Nephron progenitor cell (in vitro differentiated cells): Measurements from ENCODE around the gene FLCN.

ENCODE experiments used
- DNase-seq: peaks from one replicate; pipeline ENCODE4 v3.0.0; 2021
- H3K27ac Mint-ChIP-seq: 2 replicates; pipeline ENCODE4 v1.8.0; 2021; ENCODE audit warnings: mild to moderate bottlenecking, moderate library complexity, mixed read lengths
- H3K27me3 Mint-ChIP-seq: 2 replicates; pipeline ENCODE4 v1.8.0; 2021; ENCODE audit warnings: mild to moderate bottlenecking, low read depth, mixed read lengths; ENCODE audit not compliant: poor library complexity
- H3K36me3 Mint-ChIP-seq: 2 replicates; pipeline ENCODE4 v1.8.0; 2021; ENCODE audit warnings: low read depth, mixed read lengths
- H3K4me1 Mint-ChIP-seq: 2 replicates; pipeline ENCODE4 v1.8.0; 2021; ENCODE audit warnings: mixed read lengths
- H3K4me3 Mint-ChIP-seq: 2 replicates; pipeline ENCODE4 v1.8.0; 2021; ENCODE audit warnings: mild to moderate bottlenecking, moderate library complexity, mixed read lengths
- H3K9me3 Mint-ChIP-seq: 2 replicates; pipeline ENCODE4 v1.8.0; 2021; ENCODE audit warnings: mild to moderate bottlenecking, moderate library complexity, mixed read lengths
- TF ChIP-seq, protein P1 (sequence below): fragments of 200-600 bp; sonication (generic); IDR thresholded peaks from 2 replicates; pipeline ENCODE4 v1.5.0; 2021; ENCODE audit warnings: antibody characterized with exemption

FLCN gene

DNA sequence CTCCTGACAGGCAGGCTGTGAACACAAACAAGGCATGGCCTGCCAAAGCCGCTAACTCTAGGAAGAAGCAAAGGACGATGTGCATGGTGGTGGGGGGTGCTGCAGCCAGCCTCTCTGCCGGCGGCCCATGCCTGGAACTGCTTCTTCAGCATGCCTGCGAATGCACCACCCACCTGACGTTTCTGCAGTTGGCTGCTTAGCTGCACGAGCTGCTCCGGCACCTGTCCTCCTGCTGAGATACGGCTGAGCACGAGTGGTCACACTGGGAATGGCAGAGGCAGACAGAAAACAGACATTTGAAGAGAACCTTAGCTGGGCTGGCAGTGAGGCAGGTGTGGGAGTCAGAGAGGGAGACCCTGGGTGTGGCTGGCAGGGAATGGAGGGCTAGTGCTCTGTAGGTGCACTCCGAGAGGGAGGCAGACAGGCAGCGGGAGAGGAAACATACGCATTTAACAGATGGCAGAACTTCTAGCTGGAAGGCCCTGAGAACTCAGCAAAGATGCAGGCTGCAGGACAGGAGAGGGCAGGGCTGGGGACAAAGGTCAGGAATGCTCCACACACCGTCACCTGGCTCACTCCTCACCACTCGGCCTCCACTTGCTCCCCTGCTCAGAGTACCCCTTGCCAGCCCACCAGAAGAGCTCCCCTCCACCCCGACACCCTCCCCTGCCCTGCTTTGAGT, 5.2 kb downstream of the FLCN start:
- Mint-ChIP-seq H3K27ac (no peak overlapping the region), H3K9me3 (no peaks in the 10 kb centered on the region), H3K36me3 (peaks cover 20% of the 10 kb centered on the region), H3K4me1 (peaks cover 33% of the 10 kb centered on the region), H3K27me3 (peaks cover 3% of the 10 kb centered on the region), H3K4me3 (no peak overlapping the region)
- TF ChIP-seq, protein P1, sequence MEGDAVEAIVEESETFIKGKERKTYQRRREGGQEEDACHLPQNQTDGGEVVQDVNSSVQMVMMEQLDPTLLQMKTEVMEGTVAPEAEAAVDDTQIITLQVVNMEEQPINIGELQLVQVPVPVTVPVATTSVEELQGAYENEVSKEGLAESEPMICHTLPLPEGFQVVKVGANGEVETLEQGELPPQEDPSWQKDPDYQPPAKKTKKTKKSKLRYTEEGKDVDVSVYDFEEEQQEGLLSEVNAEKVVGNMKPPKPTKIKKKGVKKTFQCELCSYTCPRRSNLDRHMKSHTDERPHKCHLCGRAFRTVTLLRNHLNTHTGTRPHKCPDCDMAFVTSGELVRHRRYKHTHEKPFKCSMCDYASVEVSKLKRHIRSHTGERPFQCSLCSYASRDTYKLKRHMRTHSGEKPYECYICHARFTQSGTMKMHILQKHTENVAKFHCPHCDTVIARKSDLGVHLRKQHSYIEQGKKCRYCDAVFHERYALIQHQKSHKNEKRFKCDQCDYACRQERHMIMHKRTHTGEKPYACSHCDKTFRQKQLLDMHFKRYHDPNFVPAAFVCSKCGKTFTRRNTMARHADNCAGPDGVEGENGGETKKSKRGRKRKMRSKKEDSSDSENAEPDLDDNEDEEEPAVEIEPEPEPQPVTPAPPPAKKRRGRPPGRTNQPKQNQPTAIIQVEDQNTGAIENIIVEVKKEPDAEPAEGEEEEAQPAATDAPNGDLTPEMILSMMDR, result no peak
- DNase-seq, result no peak

GRCh38 chr17:17229416-17230384, 7.3 kb downstream of the FLCN start:
- Mint-ChIP-seq H3K27me3 (peaks cover 3% of the 10 kb centered on the region), H3K4me3 (no peak overlapping the region), H3K36me3 (peaks cover 34% of the 10 kb centered on the region), H3K9me3 (no peaks in the 10 kb centered on the region), H3K4me1 (peaks cover 16% of the 10 kb centered on the region), H3K27ac (no peak overlapping the region)
- TF ChIP-seq, protein P1, result no peak
- DNase-seq, result no peak

DNA sequence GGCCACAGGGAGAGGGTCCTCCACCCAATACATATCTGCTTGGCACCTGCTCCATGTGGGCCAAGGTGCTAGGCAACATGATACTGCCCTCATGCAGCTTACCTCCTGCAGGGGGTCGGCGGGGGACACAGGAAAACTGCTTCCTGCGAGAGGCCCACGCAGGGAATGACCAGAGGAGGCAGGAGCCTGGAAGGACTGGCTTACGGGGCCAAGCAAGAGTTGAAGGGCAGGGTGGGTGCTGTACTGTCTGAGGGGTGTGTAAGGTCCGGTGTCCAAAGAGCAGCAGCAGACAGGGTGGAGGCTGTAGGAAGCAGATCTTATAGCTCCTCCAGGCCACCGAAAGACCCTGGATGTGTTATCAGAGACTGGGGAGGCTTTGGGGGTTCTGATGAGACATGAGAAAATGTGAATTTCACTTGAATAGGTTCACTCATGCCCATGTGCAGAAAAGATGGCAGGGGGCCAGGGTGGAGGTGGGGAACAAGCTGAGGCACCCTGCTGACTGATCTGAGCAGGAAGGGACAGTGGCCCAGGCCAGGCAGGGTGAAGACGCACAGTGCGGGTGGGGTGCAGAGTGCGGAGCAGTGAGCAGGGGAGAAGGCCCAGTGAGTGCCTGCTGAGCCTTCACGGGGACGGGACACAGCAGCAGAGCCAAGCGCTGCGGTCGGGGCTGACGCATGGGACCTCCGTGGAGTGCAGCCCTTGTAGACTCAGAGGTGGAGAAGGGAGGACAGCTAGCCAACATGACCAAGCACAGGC, 8.3 kb downstream of the FLCN start:
- Mint-ChIP-seq H3K36me3 (peaks cover 41% of the 10 kb centered on the region), H3K27me3 (peaks cover 3% of the 10 kb centered on the region), H3K4me1 (peaks cover 16% of the 10 kb centered on the region), H3K9me3 (no peaks in the 10 kb centered on the region), H3K27ac (peak overlapping the region; percentile 71), H3K4me3 (no peak overlapping the region)
- DNase-seq, result no peak
- TF ChIP-seq, protein P1, result no peak

- DNase-seq, result no peak
- peaks cover 48% of the 10 kb centered on the region for H3K36me3 Mint-ChIP-seq
- peaks cover 3% of the 10 kb centered on the region for H3K27me3 Mint-ChIP-seq
- H3K4me3 Mint-ChIP-seq, result no peak overlapping the region
- H3K4me1 Mint-ChIP-seq, result peaks cover 14% of the 10 kb centered on the region
- no peak overlapping the region for H3K27ac Mint-ChIP-seq
- TF ChIP-seq, protein P1, result no peak
- no peaks in the 10 kb centered on the region for H3K9me3 Mint-ChIP-seq
These were observed 9.1 kb downstream of the FLCN start for GRCh38 chr17:17227608-17228520.
